A549 treated with AZD9567 at 1 μM for 4 hours (cell line): ENCODE results near the gene WNT3A. TPM values are rescaled to one million over a fixed set of nuclear protein-coding genes. Genes with fewer than 3 reads are reported as not detected.

ENCODE experiments used
- total RNA-seq: library from RNA; stranded (reverse); fragments of 200-300 nt; extraction: Qiagen RNA extraction; gene quantifications from 5 replicates; pipeline ENCODE4 v1.2.3, GENCODE V29; 2022; ENCODE audit not compliant: insufficient read depth

The WNT3A gene
- 0.02 to 0.06 TPM (median 0.03 TPM) in 3 of 5 replicates, not detected in the others for total RNA-seq

GRCh38 chr1:228006786-228007048 is at the start of gene WNT3A:
Gene WNT3A, plus strand, starts transcription at chr1:228006998. Its CDS starts 131 bp downstream, at chr1:228007129.

GRCh38 chr1:228082214-228082917 is 75.6 kb downstream of the WNT3A start, which contains the start of gene ARF1:
Gene ARF1, plus strand, starts transcription at chr1:228082708. Its CDS starts 14,407 bp downstream, at chr1:228097115.

GRCh38 chr1:228102791-228103620 is 96.2 kb downstream of the WNT3A start, which contains the start of gene C1orf35:
Gene C1orf35, minus strand, starts transcription at chr1:228103325. Its CDS starts 98 bp downstream, at chr1:228103227.

GRCh38 chr1:228109073-228109961 is 102.5 kb downstream of the WNT3A start, which contains the start of gene MRPL55:
Gene MRPL55, minus strand, starts transcription at chr1:228109299. Its CDS starts 1,039 bp downstream, at chr1:228108260.

Other genes starting within 250 kb of the WNT3A start
- not detected in 5 replicates for gene PRSS38, start 191.3 kb upstream of the WNT3A start, total RNA-seq
- 7.2 to 11.4 TPM (median 10.6 TPM) in 5 replicates for gene WNT9A, start 59.1 kb upstream of the WNT3A start, total RNA-seq
- 396 to 460 TPM (median 441 TPM) in 5 replicates for gene ARF1, start 75.7 kb downstream of the WNT3A start, total RNA-seq
- 29.1 to 42.0 TPM (median 39.7 TPM) in 5 replicates for gene C1orf35, start 96.3 kb downstream of the WNT3A start, total RNA-seq
- gene MRPL55, start 102.3 kb downstream of the WNT3A start, total RNA-seq, result 83.3 to 92.2 TPM (median 85.6 TPM) in 5 replicates
- 110 to 159 TPM (median 155 TPM) in 5 replicates for gene GUK1, start 133.3 kb downstream of the WNT3A start, total RNA-seq
- gene GJC2, start 142.9 kb downstream of the WNT3A start, total RNA-seq, result 0.31 to 0.52 TPM (median 0.49 TPM) in 4 of 5 replicates, not detected in the other
- 5.9 to 7.7 TPM (median 7.1 TPM) in 5 replicates for gene IBA57, start 158.8 kb downstream of the WNT3A start, total RNA-seq
- gene OBSCN, start 201.0 kb downstream of the WNT3A start, total RNA-seq, result 2.5 to 5.9 TPM (median 5.6 TPM) in 5 replicates